ENCODE results near the gene ITPA.
A peak's percentile ranks its signal among the peaks of the same experiment; 100 is the strongest.

Gene ITPA

DNA sequence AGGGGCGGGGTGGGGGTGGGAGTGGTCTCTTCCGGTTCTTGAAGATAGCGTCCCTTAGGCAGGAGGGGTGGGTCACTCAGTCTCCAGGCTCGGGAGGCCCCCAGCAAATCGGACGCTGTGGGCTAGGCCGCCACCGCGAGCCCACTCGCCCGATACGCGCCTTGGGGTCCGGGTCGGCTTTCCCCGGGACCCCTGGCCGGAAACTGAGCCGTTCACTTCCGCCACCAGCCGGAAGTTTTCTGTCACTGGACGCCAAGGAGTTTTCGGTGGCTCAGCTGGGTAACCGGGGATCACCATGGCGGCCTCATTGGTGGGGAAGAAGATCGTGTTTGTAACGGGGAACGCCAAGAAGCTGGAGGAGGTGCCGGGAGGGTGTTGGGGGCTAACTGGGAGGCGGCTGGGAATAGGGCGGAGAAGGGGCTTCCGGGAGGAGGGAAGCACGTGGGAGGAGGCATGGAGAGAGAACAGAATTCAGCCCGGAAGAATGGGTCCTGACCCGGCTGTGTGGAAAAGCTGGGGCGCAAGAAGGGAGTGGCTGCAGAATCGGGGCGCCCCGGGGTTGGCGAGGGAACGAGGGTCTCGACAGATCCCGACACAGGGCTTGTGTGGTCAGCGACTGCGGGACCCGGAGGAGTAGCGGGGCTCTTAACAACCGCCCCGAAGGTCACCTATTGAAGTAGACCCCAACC is at the start of gene ITPA:
TSS of gene ITPA (plus strand) at position 242 of the 689 bp plus-strand sequence. CDS start at position 296, 54 bp downstream.
- peak; percentile 40 for DNase-seq (ENCODE audit: low read depth)

DNA sequence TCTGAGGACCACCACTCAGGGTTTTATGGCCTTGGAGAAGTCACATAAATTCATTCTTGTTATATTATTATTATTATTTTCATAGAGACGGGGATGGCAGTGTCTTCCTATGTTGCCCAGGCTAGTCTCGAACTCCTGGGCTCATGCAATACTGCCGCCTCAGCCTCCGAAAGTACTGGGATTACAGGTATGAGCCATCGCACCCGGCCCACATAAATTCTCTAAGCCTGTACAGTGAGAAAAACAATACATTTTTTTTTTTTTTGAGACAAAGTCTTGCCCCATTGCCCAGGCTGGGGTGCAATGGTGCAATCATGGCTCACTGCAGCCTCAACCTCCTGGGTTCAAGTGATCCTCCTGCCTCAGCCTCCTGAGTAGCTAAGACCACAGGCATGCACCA is 48.9 kb upstream of the ITPA start:
- no peak for DNase-seq (ENCODE audit: low read depth)

DNA sequence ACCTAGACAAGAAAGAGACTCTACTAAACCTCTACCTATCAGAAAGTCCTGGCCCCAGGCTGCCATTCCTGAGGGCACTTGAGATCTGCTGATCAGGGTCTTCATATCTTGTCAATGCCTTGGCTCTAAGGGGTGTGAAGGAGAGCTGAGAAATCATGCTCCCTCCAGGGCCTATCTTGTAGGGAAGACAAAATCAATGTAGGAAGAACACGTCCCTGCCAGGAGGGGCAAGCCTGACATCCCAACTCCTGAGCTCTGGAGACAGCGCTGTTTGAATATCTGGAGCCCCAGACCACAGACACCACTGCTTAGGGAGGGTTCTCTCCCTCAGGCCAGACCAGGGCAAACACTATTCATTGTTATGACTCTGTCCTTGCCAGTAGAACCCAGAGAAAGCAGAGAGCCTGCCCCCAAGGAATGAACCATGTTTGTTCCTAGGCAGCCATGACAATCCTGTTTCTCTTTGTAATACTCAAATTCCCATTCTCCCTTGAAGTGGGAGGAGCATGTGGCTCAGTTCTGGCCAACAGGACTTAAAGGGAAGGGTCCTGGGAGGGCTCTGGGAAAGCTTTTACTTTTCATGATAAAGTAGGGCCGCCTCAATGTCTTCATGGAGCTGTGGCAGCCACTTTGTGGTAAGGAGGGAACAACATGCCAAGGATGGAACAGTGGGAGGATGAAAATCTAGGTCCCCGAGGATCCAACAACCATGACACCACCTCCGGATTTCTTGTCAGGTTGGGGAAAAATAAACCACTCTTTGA is 47.8 kb upstream of the ITPA start:
- DNase-seq (ENCODE audit: low read depth), result no peak

DNA sequence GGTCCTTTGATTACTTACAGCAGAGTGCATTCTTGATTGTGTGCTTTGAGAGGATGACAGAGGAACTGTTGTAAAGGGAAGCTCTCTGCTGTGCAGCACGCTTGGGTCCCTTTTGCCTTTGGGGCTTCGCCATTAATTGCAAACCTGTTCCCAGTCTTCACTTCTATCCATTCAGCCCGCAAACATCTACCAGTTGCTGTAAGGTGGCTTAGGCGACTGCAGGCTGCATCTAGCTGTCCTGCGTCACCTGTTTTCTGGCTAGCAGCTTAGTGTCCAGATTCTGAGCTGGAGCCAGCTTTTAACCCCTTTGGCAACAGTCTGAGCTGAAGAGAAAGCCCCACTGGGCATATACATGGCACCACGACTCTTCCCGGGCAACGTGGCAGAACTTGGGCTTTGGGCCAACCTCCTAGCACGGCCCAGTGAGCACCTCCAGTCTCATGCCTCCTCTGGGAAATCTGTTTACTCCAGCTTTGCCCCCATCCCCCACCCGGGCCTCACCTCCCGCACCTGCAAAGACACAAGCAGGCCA is 47.2 kb upstream of the ITPA start:
- no peak for DNase-seq (ENCODE audit: low read depth)

DNA sequence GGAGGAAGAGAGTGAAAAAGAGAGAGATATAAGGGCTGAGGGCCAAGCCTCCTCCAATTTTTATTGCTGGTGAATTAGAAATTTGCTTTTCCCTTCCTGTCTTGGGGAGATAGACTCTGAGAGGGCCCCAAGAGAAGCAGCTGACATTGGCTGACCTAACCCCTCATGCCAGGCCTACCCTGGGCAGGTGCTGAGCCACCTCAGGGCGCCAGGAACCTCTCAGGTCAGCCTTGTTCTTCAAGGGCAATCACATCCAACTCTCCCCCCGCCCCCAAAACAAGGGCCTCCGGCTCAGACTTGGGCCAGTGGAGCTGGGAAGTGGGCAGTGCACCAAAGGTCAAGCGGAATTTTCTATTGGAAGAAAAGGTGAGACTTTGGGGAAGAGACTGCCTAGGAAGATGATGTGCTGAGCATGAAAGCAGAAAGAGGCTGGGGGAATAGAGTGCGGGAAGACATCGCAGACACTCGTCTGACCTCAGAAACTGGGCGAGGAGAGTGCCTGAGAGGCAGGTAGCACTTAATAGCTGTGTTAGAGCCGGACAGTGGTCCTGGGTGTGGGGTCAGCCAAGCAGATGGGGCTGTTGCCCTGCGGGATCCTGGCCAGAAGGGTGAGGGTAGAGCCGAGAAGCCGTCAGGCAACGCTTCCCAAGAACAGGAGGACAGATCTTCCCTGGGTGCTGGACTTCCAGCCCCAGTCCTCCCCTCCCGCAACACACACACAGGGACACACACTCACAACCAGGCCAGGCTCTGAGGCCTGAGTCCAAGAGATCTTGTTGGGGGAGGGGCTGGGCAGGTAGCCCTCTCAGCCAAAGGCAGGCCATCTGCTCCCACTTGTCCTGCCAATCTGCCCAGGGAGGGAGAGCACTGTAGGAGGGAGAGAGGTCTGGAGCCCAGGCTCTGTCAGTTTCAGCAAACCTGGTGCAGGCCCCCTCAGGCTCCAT is 45.9 kb upstream of the ITPA start:
- DNase-seq (ENCODE audit: low read depth), result no peak

DNA sequence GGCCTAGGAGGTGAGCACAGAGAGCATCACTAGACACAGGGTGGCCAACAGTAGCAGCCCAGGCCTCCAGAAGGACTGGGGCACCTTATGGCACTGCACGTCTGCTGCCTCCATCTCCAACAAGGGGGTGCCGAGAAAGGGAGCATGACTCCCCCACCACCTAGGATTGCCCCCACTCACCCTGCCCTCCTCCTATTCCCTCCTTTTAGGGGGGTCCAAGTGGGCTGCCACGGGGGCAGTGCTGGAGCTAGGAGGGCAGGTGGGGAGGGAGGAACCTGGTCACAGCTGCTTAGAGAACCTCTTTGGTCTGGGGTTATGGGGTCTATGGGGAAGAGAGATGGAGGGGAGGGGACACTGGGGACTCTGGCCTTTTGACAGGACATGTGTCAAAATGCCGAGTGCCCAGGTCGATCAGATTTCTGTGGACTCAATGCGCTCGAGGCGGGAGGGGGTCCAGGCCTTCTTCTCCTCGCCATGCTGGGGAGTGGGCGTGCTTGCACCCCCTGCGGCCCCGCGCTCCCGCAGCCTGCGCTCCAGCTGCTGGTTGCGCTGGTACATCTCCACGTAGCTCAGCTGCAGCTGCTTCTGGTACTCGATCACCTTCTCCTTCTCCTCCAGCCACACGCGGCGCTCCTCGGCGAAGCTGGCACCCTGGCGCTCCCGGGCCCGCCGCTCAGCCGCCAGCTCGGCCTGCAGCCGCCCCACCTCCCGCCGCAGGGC is 45.1 kb upstream of the ITPA start:
- DNase-seq (ENCODE audit: low read depth), result no peak

DNA sequence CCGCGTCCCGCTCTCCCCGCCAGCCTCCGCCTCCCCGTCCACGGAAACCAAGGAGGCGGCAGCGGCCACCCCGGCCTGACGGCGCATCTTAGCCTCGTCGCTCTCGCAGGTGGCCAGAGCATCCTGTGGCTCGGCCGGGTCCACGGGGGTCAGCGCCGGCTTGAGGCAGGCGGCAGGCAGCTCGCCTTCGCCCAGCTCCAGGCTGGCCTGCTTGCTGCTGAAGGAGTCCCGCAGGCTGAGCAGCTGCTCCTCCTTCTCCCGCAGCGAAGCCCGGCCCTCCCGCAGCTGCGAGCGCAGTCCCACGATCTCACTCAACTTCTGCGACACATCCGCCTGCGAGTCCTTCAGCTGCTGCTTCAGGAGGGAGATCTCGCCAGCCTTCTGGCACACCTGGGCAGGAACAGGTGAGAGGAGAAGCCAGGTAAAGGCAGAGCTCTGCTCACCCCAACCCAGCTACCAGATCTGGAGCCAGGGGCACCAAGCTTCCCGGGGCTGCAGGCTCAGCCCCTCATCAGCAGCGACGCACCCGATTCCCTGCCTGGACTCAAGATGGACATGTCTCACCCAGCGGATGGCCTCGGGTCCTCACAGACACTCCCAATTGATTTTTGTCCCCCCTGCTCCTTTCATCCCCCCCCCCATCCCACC is 44.4 kb upstream of the ITPA start:
- DNase-seq (ENCODE audit: low read depth), result no peak

DNA sequence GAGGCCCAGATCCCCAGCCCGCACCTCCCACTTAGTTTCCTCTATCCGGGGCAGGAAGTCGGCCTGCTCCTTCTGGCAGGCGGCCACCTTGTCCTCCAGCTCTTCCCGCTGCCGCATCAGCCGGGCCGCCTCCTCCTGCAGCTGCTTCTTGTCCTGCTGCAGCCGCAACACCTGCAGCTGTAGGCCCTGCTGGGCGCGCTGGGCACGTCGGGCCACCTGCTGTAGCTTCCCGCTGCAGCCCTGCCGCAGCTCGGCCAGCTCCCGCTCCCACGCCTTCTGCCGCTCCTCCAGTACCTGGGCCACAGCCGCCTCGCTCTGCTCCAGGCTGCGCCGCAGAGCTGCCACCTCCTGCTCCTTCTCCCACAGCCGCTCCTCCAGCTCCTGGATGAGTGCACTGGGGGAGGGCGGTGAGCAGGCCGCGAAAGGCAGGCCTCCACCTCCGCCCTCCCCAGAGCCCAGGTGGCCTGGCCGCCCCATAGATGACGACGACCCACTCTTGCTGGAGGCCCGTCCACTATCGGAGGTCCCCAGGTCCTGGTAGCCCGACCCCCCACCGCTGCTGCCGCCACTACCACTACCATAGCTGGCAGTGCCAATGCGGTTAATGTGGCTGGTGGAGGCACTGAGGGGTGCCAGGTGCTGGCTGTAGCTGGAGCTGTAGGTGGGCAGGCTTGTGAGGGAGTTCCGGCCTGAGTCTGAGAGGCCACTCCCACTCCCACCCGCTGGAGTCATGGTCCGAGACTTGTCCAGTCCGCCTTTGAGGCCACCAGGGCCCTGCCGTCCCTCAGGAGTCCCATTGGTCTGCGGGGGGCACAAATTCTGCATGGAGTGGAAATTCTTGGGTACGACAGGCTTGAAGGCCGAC is 43.6 kb upstream of the ITPA start:
- no peak for DNase-seq (ENCODE audit: low read depth)

DNA sequence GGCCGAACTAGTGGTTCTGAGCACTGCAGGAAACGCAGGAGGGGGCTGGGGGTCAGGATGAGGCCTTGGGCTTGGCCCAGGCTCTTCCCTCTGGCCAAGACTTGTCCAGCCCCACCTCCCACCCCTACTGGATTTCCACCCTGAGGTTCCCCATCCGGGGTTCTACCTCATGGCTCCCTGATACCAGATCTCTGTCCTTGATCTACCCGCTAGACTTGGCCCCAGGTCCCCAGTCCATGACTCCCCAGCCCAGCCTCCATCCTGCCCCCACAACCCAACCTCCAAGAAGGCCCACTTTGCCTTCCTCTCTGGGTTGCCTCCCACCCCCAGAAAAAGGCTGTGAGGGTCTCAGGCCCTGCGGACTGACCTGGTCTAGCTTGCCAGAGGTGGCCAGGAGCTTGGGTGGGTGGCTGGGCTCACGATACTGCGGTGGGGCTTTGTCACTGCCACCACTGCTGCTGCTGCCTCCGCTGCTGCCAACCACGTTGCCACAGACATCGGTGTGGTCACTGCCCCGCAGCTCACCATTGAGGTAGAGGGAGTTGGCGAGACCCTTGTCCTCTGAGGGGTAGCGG is 42.9 kb upstream of the ITPA start:
- DNase-seq (ENCODE audit: low read depth), result no peak

DNA sequence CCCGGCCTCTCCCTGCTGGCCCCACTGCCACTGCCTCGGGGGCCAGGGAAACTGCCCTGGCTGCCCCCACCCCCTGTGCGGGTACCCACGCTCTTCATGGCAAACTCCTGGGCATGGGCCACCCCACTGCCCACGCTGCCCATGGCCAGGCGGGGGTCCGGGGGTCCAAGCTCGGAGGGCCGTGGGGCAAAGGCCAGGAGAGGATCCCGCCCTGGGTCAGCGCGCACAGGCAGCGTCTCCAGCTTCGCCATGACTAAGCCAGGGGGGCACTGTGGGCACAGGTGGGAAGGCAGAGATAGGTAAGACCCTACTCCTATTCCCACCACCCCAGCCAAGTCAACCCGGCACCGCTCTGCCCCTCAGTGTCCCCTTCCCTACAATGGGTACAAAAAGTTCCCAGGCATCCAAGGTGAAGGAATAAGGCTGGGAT is 42.4 kb upstream of the ITPA start:
- DNase-seq (ENCODE audit: low read depth), result no peak

DNA sequence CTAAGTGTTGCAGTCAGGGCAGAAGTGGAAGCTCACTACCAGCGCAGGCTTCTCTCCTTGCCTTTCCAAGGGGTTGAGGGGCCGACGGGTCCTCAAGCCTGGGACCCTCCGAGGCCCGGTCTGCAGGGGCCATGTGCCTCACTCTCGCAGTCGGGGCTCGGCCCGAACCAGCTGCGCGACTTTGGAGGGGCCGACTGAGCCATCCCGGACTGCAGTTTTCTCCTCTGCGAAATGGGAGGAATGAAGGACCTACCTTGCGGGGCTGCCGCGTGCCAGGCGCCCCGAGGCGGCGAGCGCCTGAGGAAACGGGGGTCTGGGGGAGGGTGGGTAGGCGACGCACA is 41.6 kb upstream of the ITPA start:
- DNase-seq (ENCODE audit: low read depth), result no peak

DNA sequence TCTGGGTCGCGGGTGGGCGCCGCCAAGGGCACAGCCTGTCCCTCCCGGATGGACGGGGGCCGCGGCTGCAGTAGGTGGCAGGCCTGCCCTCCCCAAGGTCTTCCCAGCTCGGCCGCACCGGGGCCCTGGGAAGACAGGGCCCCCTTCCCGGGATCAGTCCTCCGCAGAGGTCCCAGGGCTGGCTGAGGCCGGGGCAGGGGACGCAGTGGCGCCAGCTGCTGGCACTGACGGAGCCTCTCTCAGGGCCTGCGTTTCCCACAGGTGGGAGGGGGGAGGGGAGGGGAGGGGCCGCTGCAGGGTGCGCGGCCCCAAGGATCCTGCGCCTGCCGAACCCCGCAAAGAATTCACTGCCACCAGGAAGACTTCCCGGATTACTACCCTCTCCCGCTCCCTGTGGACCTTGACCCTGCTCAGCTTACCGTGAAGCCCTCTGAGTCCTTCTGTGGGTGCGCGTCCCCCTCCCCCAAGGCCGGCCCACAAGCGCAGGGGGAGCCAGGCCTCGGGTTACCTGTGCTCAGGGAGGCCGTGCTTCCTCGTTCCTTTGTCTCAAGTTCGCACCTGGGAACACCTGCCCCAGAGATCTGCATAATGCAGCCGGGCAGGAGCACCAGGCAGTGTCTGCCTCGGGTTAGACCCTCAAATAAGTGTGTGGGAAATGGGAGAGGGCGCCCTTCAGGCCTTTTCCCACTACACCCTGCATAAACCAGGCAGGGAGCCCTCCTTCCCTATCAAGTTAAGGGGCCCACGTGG is 41.0 kb upstream of the ITPA start:
- no peak for DNase-seq (ENCODE audit: low read depth)

DNA sequence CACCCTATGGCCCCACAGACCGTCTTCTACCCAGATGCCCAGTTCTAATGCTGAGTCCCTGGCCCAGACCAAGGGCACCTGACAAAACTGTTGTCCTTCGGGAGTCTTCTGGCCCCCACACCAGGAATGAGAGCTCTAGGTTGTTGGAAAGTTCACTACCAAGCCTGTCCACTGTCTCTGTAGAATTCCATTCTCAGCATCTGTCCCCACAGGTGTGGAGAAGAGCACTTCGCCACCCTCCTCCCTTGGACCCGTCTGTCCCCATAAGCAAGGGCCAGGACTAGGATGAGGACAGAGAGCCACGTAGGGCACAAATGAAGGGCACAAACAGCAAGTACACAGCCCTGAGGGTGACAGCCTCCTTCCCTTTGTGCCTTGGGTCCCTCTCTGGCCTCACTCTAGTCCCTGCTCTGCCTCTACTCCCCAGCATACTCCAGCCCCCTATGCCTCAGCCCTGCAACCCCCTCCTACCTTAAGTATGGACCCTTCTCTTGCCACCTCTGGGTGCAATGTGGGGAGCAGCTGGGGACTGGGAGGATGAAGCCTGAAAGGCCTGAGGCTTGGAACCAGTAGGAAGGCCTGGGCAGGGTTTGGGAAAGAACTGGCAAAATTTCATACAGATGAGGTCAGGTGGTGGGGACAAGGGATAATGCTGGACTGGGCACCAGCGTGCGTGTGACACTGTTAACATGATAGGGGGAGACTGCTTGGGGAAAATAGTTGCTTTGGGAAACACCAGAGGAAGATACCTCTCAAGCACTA is 40.3 kb upstream of the ITPA start:
- DNase-seq (ENCODE audit: low read depth), result no peak

DNA sequence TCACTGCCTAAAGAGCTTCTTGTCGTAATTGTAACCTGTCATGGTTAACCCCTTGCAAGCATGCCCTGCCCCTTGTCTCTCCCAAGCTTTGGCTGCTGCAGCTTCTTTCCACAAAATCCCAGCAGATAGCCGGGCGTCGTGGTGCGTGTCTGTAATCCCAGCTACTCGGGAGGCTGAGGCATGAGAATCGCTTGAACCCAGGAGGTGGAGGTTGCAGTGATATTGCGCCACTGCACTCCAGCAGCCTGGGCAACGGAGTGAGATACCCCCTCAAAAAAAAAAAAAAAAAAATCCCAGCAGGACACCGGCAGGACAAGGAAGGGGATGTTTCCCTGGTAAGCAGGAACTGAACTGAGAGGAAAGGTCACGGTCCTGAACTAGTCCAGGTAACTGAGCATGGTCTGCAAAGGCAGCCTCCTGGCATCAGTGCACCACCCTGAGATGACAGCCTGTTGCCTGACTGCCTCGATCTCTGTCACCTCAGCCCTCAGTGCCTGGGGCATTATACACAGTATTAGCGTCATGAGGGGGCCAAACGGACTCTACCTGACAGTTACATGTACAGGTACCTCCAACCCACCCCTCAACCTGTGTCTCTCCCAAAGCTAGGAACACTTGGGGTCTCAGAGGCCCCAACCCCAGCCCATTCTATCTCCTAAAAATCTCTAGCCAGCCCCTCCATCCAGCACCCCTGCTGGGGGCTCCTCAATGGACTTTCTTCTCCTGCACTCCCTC is 37.7 kb upstream of the ITPA start:
- DNase-seq (ENCODE audit: low read depth), result no peak

DNA sequence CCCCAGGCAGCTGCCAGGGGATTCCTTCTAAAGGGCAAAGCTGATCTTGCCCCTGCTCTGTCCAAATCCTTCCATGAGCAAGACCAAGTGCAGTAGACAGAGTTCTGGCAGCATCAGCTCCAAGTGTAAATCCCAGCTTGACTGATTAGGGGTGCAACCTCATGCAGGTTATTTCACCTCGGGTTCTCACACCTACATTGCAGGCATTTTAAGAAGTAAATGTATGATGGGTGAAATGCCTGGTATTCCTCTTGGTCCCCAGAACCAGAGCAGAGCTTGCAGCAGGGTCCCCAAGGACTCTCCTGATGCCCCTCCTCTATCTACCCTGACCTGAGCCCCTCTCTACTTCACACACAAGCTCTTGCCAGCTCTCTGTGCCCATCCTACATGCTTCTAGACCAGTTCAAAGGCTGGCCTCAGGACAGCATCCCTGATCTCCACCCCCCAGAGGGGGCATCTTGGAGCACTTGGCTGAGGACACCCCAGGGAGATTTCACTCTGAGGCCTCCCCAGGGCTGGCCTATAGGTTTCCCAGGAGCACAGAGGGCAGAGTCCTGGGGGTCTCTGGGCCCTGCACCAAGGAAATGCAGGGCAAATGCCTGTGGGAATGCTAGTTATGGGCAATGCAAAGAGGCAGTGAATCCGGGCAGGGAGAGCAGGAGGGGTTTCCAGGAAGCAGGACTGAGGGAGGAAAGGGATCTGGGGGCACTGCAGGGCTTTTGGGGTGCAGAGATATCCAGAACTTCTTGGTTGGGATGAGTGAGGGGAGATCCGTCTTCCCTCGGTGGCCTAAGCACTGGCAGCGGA is 37.0 kb upstream of the ITPA start:
- no peak for DNase-seq (ENCODE audit: low read depth)

DNA sequence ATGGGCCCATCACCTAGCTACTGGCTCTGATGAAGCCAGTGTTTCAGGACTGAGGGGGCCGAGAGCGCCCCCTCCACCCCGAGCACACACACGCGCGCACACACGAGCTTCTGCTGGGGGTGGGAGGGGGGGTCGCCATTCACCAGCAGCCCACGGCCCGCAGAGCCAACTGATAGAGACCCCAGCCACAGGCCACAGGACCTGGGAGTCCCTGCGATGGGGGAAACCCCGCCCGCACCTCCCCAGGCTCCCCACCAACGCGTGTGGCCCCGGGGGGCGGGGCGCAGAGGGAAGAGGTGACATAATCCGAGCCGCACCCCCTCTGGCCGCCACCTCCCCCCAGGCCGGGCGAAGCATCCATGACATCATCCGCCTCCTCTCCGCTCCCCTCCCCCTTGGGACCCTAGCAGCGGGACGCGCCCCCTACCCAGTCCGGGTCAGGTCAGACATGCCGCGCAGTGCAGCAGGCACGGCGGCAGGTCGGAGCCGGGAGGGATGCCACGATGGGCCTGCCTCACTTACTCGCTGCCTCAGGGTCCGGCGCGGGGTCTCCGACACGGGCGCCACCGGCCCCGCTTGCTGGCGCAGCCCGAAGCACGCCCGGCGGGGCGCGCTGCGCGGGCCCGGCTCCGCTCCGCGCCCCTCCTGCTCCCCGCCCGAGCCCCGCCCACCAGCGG is 36.2 kb upstream of the ITPA start, which contains the start of gene LZTS3:
TSS of gene LZTS3 (minus strand) at position 617 of the 677 bp plus-strand sequence. CDS start 6,386 bp downstream, outside the sequence.
- peak; percentile 78 for DNase-seq (ENCODE audit: low read depth)

All from stimulated activated CD8-positive, alpha-beta memory T cell treated with anti-CD3 and anti-CD28 coated beads, Interleukin-12 subunit alpha, Interleukin-12 subunit beta, amount 100 ng/mL, for 4 hours (primary cell).